ENCODE results near the gene RGS11. TPM values are rescaled to one million over a fixed set of nuclear protein-coding genes. Genes with fewer than 3 reads are reported as not detected.

RGS11 gene
- total RNA-seq (1 to 10 TPM in 1 of 2 donors, not detected in 1; 1.6 TPM), polyA plus RNA-seq (under 1 TPM; 0.51 to 0.77 TPM)

GRCh38 chr16:275786-276232 is at the start of gene RGS11:
Gene RGS11, minus strand, starts transcription at chr16:275944. Its CDS starts 33 bp downstream, at chr16:275911.
- H3K9ac ChIP-seq (ENCODE audit: low read depth in 1 of 2, low read length in 2 of 2) = no peak within 1 kb of the TSS
- TF ChIP-seq REST (IDR thresholded peaks at IDR 0.05) (no peak), JUND (IDR thresholded peaks at IDR 0.05) (no peak), HNF4A (conservative IDR thresholded peaks at IDR 0.05) (no peak), RAD21 (IDR thresholded peaks at IDR 0.05) (no peak), FOXA1 (IDR thresholded peaks at IDR 0.05) (no peak)
- peaks cover 0 to 1% (median 0%) of the 10 kb centered on the region in 4 donors for H3K36me3 ChIP-seq (ENCODE audit: control insufficient read depth in 4 of 4, insufficient read depth in 3 of 4, low read depth in 1 of 4, low read length in 3 of 4)
- peaks cover 0 to 9% (median 4%) of the 10 kb centered on the region in 4 donors for H3K4me1 ChIP-seq (ENCODE audit: control insufficient read depth in 4 of 4, insufficient read depth in 4 of 4, low read length in 3 of 4)
- peak within 1 kb of the TSS in 1 of 3 donors; percentile 25 for H3K4me3 ChIP-seq (ENCODE audit: low read depth in 1 of 3, low read length in 3 of 3)
- no peaks in the 10 kb centered on the region for H3K9me3 ChIP-seq (ENCODE audit: control insufficient read depth in 4 of 4, low read length in 3 of 4)
- peaks cover 0 to 8% (median 3%) of the 10 kb centered on the region in 4 donors for H3K27me3 ChIP-seq (ENCODE audit: control insufficient read depth in 4 of 4, insufficient read depth in 4 of 4, low read length in 3 of 4)
- DNase-seq (ENCODE audit: low spot score) = no peak
- WGBS = 4% methylated on average over 56 of the region's 56 CpGs
- H3K27ac ChIP-seq (ENCODE audit: low read depth in 1 of 2, low read length in 2 of 2) = no peak within 1 kb of the TSS

- H3K36me3 ChIP-seq (ENCODE audit: control insufficient read depth in 4 of 4, insufficient read depth in 3 of 4, low read depth in 1 of 4, low read length in 3 of 4) = no peaks in the 10 kb centered on the region
- DNase-seq (ENCODE audit: low spot score) = peak; percentile 42
- no peaks in the 10 kb centered on the region for H3K9me3 ChIP-seq (ENCODE audit: control insufficient read depth in 4 of 4, low read length in 3 of 4)
- no peaks in the 10 kb centered on the region for H3K27me3 ChIP-seq (ENCODE audit: control insufficient read depth in 4 of 4, insufficient read depth in 4 of 4, low read length in 3 of 4)
- H3K27ac ChIP-seq (ENCODE audit: low read depth in 1 of 2, low read length in 2 of 2) = no peak overlapping the region
- WGBS = 77% methylated on average over 55 of the region's 55 CpGs
- TF ChIP-seq CTCF (IDR thresholded peaks at IDR 0.05; ENCODE audit: low read depth, low read length, missing input control) (no peak), EGR1 (IDR thresholded peaks at IDR 0.05; ENCODE audit: low read depth in 2 of 2) (no peak), ATF3 (IDR thresholded peaks at IDR 0.05) (no peak), HNF4G (IDR thresholded peaks at IDR 0.05) (no peak), NR2F2 (IDR thresholded peaks at IDR 0.05) (no peak), REST (IDR thresholded peaks at IDR 0.05) (no peak), TAF1 (conservative IDR thresholded peaks at IDR 0.05) (no peak), FOXA1 (IDR thresholded peaks at IDR 0.05) (no peak), RAD21 (IDR thresholded peaks at IDR 0.05) (no peak), RXRA (IDR thresholded peaks at IDR 0.05) (no peak), SP1 (IDR thresholded peaks at IDR 0.05) (no peak), JUND (IDR thresholded peaks at IDR 0.05) (no peak), ZBTB33 (IDR thresholded peaks at IDR 0.05) (no peak), MAX (IDR thresholded peaks at IDR 0.05) (no peak), HNF4A (conservative IDR thresholded peaks at IDR 0.05) (no peak), FOXA2 (IDR thresholded peaks at IDR 0.05) (no peak), YY1 (IDR thresholded peaks at IDR 0.05) (no peak)
- peaks cover 5 to 13% (median 10%) of the 10 kb centered on the region in 4 donors for H3K4me1 ChIP-seq (ENCODE audit: control insufficient read depth in 4 of 4, insufficient read depth in 4 of 4, low read length in 3 of 4)
- H3K4me3 ChIP-seq (ENCODE audit: low read depth in 1 of 3, low read length in 3 of 3) = no peak overlapping the region
- H3K9ac ChIP-seq (ENCODE audit: low read depth in 1 of 2, low read length in 2 of 2) = no peak overlapping the region
Observed at GRCh38 chr16:324451-325334, 48.9 kb upstream of the RGS11 start.

All from liver (tissue), 9 donors.